ENCODE measurements around the gene PDXP. TPM values are rescaled to one million over a fixed set of nuclear protein-coding genes. Genes with fewer than 3 reads are reported as not detected.
"Not testable (repeated sequence)": the region's sequence is repeated elsewhere in the genome, so short reads cannot be mapped to it uniquely, and the experiment has no call there.

The PDXP gene
- polyA plus RNA-seq, 1 experiment, result 24.0 TPM

- DNase-seq (ENCODE audit: low read depth), result no peak
- POLR2A ChIA-PET, result interaction anchor here (0.6 kb wide), 1 partner anchor 136 kb away, joined by 3 read pairs; the partner anchor contains the start of gene CARD10
- TF ChIP-seq CTCF (IDR thresholded peaks at IDR 0.05; ENCODE audit: insufficient read depth, low read depth, low read length), result no peak
- no peaks in the 10 kb centered on the region for H3K27me3 ChIP-seq (ENCODE audit: control insufficient read depth, insufficient read depth, low read length)
- peaks cover 23% of the 10 kb centered on the region for H3K36me3 ChIP-seq (ENCODE audit: control insufficient read depth, insufficient read depth, low read length)
- no peak overlapping the region for H3K4me3 ChIP-seq (ENCODE audit: low read depth, low read length)
- CTCF ChIA-PET, result interaction anchor here (0.7 to 9.5 kb wide), 3 partner anchors 9 to 27 kb away, joined by 3 to 122 read pairs (median 3); no protein-coding TSS in a partner anchor
These were observed 3.3 kb upstream of the PDXP start for GRCh38 chr22:37655252-37655563.

GRCh38 chr22:37656583-37656982 is 1.9 kb upstream of the PDXP start:
- CTCF ChIA-PET, result interaction anchor here (1.5 to 9.5 kb wide), 2 partner anchors 14 to 23 kb away, joined by 6 to 122 read pairs; no protein-coding TSS in a partner anchor
- H3K36me3 ChIP-seq (ENCODE audit: control insufficient read depth, insufficient read depth, low read length), result peaks cover 14% of the 10 kb centered on the region
- POLR2A ChIA-PET; H3K27me3 ChIP-seq (ENCODE audit: control insufficient read depth, insufficient read depth, low read length); H3K4me3 ChIP-seq (ENCODE audit: low read depth, low read length); DNase-seq (ENCODE audit: low read depth): not testable (repeated sequence)

- TF ChIP-seq CTCF (IDR thresholded peaks at IDR 0.05; ENCODE audit: insufficient read depth, low read depth, low read length), result no peak
- CTCF ChIA-PET, result interaction anchor here (0.9 to 9.5 kb wide), 7 partner anchors 9 to 204 kb away, joined by 3 to 133 read pairs (median 5); partner anchors contain the start of genes LGALS1 and NOL12
- Histone ChIP-seq H3K27me3 (ENCODE audit: control insufficient read depth, insufficient read depth, low read length) (no peaks in the 10 kb centered on the region), H3K36me3 (ENCODE audit: control insufficient read depth, insufficient read depth, low read length) (peaks cover 10% of the 10 kb centered on the region), H3K4me3 (ENCODE audit: low read depth, low read length) (peak overlapping the region; percentile 46)
- no peak for DNase-seq (ENCODE audit: low read depth)
- POLR2A ChIA-PET, result interaction anchor here (0.8 to 1.8 kb wide), 3 partner anchors 18 to 38 kb away, joined by 4 to 16 read pairs (median 14); partner anchors contain the start of gene LGALS1
These were observed 862 bp upstream of the PDXP start for GRCh38 chr22:37657590-37658132.

GRCh38 chr22:37659066-37659896 is 758 bp downstream of the PDXP start:
- ChIA-PET POLR2A (no interaction called here), CTCF (interaction anchor here (0.6 to 9.5 kb wide), 9 partner anchors 11 to 161 kb away, joined by 3 to 133 read pairs (median 3); partner anchors contain the start of gene NOL12)
- Histone ChIP-seq H3K27me3 (ENCODE audit: control insufficient read depth, insufficient read depth, low read length) (no peaks in the 10 kb centered on the region), H3K36me3 (ENCODE audit: control insufficient read depth, insufficient read depth, low read length) (peaks cover 2% of the 10 kb centered on the region; the same call in 1 of the 2 replicates), H3K4me3 (ENCODE audit: low read depth, low read length) (peak overlapping the region; percentile 72)
- no peak for DNase-seq (ENCODE audit: low read depth)
- no peak for TF ChIP-seq CTCF (IDR thresholded peaks at IDR 0.05; ENCODE audit: insufficient read depth, low read depth, low read length)

GRCh38 chr22:37659897-37660708 is 1.6 kb downstream of the PDXP start:
- POLR2A ChIA-PET, result no interaction called here
- H3K4me3 ChIP-seq (ENCODE audit: low read depth, low read length), result peak overlapping the region; percentile 72

More at GRCh38 chr22:37659897-37660708, 1.6 kb downstream of the PDXP start:
- CTCF ChIA-PET, result interaction anchor here (0.7 to 9.5 kb wide), 15 partner anchors 10 to 160 kb away, joined by 3 to 133 read pairs (median 6); partner anchors contain the start of genes LGALS1 and NOL12
- no peaks in the 10 kb centered on the region for H3K27me3 ChIP-seq (ENCODE audit: control insufficient read depth, insufficient read depth, low read length)
- no peaks in the 10 kb centered on the region; the same call in 1 of the 2 replicates for H3K36me3 ChIP-seq (ENCODE audit: control insufficient read depth, insufficient read depth, low read length)
- TF ChIP-seq CTCF (IDR thresholded peaks at IDR 0.05; ENCODE audit: insufficient read depth, low read depth, low read length), result no peak
- no peak for DNase-seq (ENCODE audit: low read depth)

Data from BJ (cell line).